ENCODE data around the gene FHL2. TPM values are rescaled to one million over a fixed set of nuclear protein-coding genes. Genes with fewer than 3 reads are reported as not detected.
A peak's percentile ranks its signal among the peaks of the same experiment; 100 is the strongest.

The FHL2 gene
- total and polyA plus RNA-seq, 2 donors = 48.4 to 95.1 TPM

DNA sequence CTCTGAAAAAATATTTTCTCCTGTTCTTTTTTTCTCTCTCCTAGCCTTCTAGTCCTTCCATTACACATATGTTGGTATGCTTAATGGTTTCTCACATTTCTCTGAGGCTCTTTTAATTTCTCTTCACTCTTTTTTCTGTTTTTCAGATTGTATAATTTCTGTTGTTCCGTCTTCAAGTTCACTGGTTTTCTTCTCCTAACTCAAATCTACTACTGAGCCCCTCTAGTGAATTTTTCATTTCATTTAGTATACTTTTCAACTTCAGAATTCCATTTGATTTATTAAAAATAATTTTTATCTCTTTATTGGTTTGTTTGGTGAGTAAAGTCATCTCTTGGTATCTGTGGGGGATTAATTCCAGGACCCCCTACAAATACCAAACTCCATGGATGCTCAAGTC is 41.7 kb downstream of the FHL2 start:
- no peaks in the 10 kb centered on the region for H3K4me1 ChIP-seq (ENCODE audit: insufficient read depth)
- H3K27ac ChIP-seq (ENCODE audit: low read depth) = no peak overlapping the region
- no peak for DNase-seq (ENCODE audit: extremely low spot score)
- peaks cover 2% of the 10 kb centered on the region for H3K36me3 ChIP-seq (ENCODE audit: insufficient read depth)
- 99% methylated on average over 1 of the region's 1 CpG for WGBS
- H3K4me3 ChIP-seq (ENCODE audit: low read depth, low read length) = no peak overlapping the region

DNA sequence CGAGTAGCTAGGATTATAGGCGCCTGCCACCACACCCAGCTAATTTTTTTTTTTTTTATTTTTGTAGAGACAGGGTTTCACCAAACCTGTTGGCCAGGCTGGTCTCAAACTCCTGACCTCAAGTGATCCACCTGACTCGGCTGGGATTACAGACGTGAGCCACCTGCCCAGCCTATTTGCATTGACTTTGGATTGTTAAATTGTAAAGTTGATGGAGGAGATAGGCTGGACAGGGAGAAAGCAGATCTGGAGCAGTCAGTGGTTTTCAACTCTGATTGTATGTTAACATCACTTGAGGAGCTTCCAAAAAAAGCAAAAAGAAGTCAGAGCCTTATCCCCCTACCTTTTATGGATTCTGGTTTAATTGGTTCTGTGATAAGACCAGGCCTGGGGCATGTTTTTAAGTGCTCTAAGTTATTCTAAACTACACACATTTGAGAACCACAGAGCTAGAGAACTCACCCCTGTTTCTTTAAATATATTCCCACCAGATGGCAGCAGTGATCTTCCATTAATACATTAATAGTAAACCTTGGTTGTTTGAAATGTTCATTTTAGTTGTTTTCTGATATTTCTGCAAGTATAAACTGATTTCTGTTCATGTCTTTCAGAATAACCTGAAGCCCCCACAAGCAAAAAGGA is 54.0 kb downstream of the FHL2 start:
- Histone ChIP-seq H3K4me3 (ENCODE audit: low read depth, low read length) (no peak overlapping the region), H3K27ac (ENCODE audit: low read depth) (no peak overlapping the region), H3K4me1 (ENCODE audit: insufficient read depth) (no peaks in the 10 kb centered on the region), H3K36me3 (ENCODE audit: insufficient read depth) (peaks cover 6% of the 10 kb centered on the region)
- WGBS = 68% methylated on average over 4 of the region's 4 CpGs
- no peak for DNase-seq (ENCODE audit: extremely low spot score)

DNA sequence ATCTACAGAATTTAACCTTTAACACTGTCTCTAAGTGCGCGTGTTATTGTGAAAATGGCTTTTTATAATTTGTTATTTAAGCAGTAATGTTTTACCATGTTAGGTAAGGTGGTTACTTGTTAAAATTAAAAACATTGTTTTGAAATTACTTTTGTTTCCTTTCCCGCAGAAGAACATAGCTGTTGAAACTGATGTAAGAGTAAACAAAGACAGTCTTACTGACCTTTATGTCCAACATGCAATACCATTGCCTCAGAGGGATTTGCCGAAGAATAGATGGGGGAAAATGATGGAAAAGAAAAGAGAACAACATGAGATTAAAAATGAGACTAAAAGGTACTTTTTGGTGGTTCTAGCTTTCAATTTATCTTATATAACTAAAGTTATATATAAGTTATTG is 59.4 kb downstream of the FHL2 start:
- Histone ChIP-seq H3K36me3 (ENCODE audit: insufficient read depth) (peaks cover 2% of the 10 kb centered on the region), H3K4me3 (ENCODE audit: low read depth, low read length) (no peak overlapping the region), H3K4me1 (ENCODE audit: insufficient read depth) (peaks cover 2% of the 10 kb centered on the region), H3K27ac (ENCODE audit: low read depth) (no peak overlapping the region)
- WGBS = 84% methylated on average over 4 of the region's 4 CpGs
- DNase-seq (ENCODE audit: extremely low spot score) = no peak

- DNase-seq (ENCODE audit: extremely low spot score) = no peak
- peak overlapping the region; percentile 89 for H3K27ac ChIP-seq (ENCODE audit: low read depth)
- H3K4me1 ChIP-seq (ENCODE audit: insufficient read depth) = peaks cover 2% of the 10 kb centered on the region
- H3K4me3 ChIP-seq (ENCODE audit: low read depth, low read length) = peak overlapping the region; percentile 92
- peaks cover 2% of the 10 kb centered on the region for H3K36me3 ChIP-seq (ENCODE audit: insufficient read depth)
- WGBS = 6% methylated on average over 5 of the region's 5 CpGs
Measured at GRCh38 chr2:105338020-105338385, 60.8 kb downstream of the FHL2 start.

DNA sequence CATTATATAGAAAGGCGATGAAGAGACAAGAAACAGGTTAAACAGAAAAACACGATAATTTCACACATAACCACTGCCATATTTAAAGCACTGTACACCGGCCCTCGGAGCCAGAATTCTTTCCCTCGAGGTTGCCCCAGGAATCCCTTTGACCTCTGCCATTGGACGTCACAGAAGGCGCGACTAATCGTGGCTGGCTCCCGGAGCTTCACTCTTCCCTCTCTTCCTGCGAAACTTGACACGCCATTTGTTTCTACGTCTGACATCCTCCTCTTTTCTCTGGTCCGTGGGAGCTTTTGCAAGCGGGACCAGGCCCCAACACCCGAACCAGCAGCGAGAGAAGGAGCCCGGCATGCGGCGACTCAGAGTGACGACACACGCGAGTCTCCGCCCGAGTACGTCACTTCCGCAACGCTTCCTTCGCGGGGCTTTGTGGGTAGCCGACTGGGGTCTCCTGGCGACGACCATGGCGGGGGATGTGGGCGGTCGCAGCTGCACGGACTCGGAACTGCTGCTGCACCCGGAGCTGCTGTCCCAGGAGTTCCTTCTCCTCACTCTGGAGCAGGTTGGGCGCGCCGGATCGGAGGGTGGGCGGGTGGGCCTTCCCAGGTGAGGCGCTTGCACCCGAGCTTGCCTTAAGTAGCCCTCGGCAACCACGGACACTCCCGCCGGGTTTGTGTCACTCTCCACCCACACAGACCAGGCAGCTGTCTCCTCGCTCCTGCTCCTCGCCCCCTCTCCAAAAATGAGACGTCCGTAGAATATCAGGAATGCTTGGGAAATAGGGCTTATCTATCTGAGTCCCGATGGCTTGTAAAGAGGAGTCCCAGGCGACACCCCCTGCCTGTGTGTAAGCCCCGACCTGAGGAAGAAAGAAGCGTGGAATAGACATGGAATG is 61.5 kb downstream of the FHL2 start, which contains the start of gene C2orf49:
Gene C2orf49 (plus strand): TSS at position 419 of the 898 bp plus-strand sequence. CDS start 48 bp downstream, at position 467.
- peak within 1 kb of the TSS; percentile 92 for H3K4me3 ChIP-seq (ENCODE audit: low read depth, low read length)
- H3K4me1 ChIP-seq (ENCODE audit: insufficient read depth) = peaks cover 2% of the 10 kb centered on the region
- no peaks in the 10 kb centered on the region for H3K36me3 ChIP-seq (ENCODE audit: insufficient read depth)
- peak; percentile 90 for DNase-seq (ENCODE audit: extremely low spot score)
- WGBS = under 1% methylated on average over 58 of the region's 58 CpGs
- H3K27ac ChIP-seq (ENCODE audit: low read depth) = peak within 1 kb of the TSS; percentile 89

DNA sequence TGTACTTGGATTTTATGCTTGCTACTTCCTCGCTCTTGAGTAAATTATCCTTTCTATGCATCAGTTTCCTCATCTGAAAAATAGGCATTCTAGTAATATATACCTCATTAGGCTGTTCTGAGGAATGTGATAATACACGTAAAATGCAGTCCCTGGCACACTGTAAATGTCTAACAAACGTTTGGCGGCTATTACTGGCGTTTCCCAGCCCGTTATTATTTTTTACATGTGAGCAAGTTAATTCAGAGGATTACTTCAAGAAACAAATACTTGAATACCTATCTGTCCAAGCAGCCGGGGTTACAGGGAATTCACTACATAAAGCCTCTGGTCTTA is 62.1 kb downstream of the FHL2 start:
- 3% methylated on average over 7 of the region's 7 CpGs for WGBS
- no peaks in the 10 kb centered on the region for H3K36me3 ChIP-seq (ENCODE audit: insufficient read depth)

GRCh38 chr2:105335469-105335868 is 63.4 kb downstream of the FHL2 start:
- H3K27ac ChIP-seq (ENCODE audit: low read depth) = no peak overlapping the region
- 91% methylated on average over 2 of the region's 2 CpGs for WGBS
- H3K4me3 ChIP-seq (ENCODE audit: low read depth, low read length) = no peak overlapping the region
- H3K36me3 ChIP-seq (ENCODE audit: insufficient read depth) = no peaks in the 10 kb centered on the region
- DNase-seq (ENCODE audit: extremely low spot score) = no peak
- H3K4me1 ChIP-seq (ENCODE audit: insufficient read depth) = peaks cover 2% of the 10 kb centered on the region

More for the DNA sequence above, 62.1 kb downstream of the FHL2 start:
- Histone ChIP-seq H3K4me3 (ENCODE audit: low read depth, low read length) (peak overlapping the region; percentile 92), H3K27ac (ENCODE audit: low read depth) (peak overlapping the region; percentile 89), H3K4me1 (ENCODE audit: insufficient read depth) (peaks cover 2% of the 10 kb centered on the region)
- DNase-seq (ENCODE audit: extremely low spot score) = no peak

DNA sequence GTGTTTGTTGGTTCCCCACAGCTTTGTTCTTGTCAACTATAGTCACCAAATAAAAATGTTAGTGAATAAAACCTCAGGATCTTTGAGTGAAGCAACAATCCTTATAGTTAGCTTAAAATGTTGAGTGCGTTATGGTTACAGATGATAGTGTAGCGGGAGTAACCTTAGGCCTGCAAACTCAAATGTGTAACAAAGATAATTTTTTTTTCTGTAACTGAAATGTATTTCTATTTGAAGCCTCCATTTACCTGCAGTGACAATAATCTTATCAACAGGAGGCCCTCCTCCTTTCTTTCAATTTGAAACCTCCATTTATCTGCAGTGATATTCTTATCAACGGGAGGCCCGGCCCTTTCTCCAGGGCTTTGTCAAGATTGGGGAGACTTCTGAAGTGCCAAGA is 64.6 kb downstream of the FHL2 start:
- Histone ChIP-seq H3K36me3 (ENCODE audit: insufficient read depth) (no peaks in the 10 kb centered on the region), H3K27ac (ENCODE audit: low read depth) (no peak overlapping the region), H3K4me1 (ENCODE audit: insufficient read depth) (peaks cover 4% of the 10 kb centered on the region), H3K4me3 (ENCODE audit: low read depth, low read length) (no peak overlapping the region)
- WGBS = 92% methylated on average over 4 of the region's 4 CpGs
- no peak for DNase-seq (ENCODE audit: extremely low spot score)

DNA sequence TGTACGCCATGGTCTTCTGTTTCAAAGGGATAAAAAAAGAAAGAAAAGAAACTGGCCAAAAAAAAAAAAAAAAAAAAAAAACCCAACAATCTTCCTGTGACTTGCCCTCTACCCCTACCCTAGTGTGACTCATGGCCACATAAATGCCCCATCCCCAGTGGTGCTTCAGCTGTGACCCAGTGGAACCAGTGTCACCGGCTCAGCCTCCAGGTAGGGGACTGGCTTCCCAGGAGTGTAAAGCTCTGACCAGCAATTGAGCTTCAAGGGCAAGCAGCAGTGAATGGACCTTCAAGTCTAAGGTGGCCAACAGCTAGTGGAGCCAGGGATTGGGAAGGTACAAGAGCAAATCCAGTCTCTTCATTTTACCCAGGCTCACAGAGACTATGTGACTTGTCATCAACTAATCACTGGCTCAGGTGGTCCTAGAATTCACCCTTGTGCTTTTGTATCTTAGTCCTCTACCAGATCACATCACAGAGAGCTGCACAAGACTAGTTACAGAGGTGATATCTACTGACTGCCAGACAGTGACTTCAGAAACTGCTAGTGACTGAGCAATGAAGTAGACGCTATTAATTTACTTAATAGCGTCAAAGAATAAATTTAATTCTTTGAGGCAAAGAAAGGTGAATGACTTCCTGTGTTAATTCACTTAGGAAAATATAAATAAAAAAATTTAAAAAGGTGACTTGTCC is 68.0 kb downstream of the FHL2 start:
- 95% methylated on average over 4 of the region's 4 CpGs for WGBS
- no peaks in the 10 kb centered on the region for H3K36me3 ChIP-seq (ENCODE audit: insufficient read depth)
- H3K4me3 ChIP-seq (ENCODE audit: low read depth, low read length) = no peak overlapping the region
- no peak overlapping the region for H3K27ac ChIP-seq (ENCODE audit: low read depth)
- H3K4me1 ChIP-seq (ENCODE audit: insufficient read depth) = peaks cover 4% of the 10 kb centered on the region
- DNase-seq (ENCODE audit: extremely low spot score) = no peak

DNA sequence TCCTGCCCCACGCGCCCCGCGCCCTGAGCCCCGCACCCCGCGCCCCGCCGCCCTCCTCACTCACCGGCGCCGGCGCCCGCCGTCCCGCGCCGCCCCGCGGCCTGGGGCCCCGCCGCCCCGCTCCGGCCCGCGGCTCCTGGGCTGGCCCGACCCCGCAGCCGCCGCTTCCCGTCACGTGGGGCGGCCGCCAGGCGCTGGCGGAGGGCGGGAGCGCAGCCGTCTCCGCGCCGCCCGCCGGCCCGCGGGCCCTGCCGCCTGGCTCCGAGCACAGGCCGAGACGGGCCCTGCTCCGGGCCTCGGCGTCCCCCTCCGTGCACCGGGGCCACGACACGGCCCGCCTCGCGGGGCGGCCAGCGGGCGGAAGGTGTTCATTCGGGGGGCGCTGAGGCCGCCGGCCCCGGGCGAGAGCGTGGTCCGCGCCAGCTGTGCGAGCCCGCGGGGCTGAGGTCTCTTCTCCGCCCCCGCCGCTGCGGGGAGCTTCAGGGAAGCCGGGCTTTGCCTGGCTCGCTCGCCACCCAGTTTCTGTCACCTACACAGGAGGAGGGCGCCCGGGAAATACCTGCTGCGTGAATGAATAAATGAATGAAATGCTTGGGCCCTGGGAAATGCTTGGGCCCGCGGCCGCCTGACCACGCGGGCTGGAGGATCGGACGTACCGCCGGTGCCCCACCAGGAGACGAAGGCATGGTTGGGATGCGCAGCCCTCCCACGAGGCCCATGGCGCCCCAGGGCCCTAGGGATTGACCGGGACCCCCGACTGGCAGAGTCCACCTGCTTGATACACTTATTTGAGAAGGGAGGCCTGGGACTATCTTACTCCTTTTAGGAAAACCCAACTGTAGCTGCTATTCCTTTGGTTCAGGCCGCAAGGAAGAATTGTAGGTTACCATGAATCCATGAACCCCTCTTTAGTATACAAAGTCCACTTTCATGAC is 69.0 kb downstream of the FHL2 start, which contains the start of gene TGFBRAP1:
Gene TGFBRAP1 (minus strand): TSS at position 175 of the 935 bp plus-strand sequence. CDS start 21,434 bp downstream, outside the sequence.
- Histone ChIP-seq H3K4me3 (ENCODE audit: low read depth, low read length) (peak within 1 kb of the TSS; percentile 94), H3K36me3 (ENCODE audit: insufficient read depth) (no peaks in the 10 kb centered on the region), H3K4me1 (ENCODE audit: insufficient read depth) (peaks cover 4% of the 10 kb centered on the region), H3K27ac (ENCODE audit: low read depth) (peak within 1 kb of the TSS; percentile 87)
- DNase-seq (ENCODE audit: extremely low spot score) = no peak
- 2% methylated on average over 101 of the region's 101 CpGs for WGBS

DNA sequence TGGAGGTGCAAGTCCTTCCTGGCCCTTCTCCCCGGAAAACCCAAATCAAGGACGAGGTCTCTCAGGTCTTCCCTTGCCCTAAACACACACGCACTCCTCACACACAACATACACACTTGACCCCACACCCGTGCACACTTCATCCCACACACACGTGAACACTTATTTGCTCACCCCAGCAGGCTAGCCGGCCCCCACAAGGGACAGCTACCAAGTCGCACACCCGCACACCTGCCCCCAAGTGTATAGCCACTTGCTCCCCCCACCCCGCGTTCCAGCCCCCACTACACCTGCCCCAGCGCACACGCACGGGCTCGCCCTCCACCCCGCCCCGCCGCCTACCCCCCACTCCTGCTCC is 69.7 kb downstream of the FHL2 start:
- Histone ChIP-seq H3K4me3 (ENCODE audit: low read depth, low read length) (peak overlapping the region; percentile 94), H3K4me1 (ENCODE audit: insufficient read depth) (peaks cover 4% of the 10 kb centered on the region), H3K36me3 (ENCODE audit: insufficient read depth) (no peaks in the 10 kb centered on the region), H3K27ac (ENCODE audit: low read depth) (peak overlapping the region; percentile 53)
- under 1% methylated on average over 17 of the region's 17 CpGs for WGBS
- no peak for DNase-seq (ENCODE audit: extremely low spot score)

DNA sequence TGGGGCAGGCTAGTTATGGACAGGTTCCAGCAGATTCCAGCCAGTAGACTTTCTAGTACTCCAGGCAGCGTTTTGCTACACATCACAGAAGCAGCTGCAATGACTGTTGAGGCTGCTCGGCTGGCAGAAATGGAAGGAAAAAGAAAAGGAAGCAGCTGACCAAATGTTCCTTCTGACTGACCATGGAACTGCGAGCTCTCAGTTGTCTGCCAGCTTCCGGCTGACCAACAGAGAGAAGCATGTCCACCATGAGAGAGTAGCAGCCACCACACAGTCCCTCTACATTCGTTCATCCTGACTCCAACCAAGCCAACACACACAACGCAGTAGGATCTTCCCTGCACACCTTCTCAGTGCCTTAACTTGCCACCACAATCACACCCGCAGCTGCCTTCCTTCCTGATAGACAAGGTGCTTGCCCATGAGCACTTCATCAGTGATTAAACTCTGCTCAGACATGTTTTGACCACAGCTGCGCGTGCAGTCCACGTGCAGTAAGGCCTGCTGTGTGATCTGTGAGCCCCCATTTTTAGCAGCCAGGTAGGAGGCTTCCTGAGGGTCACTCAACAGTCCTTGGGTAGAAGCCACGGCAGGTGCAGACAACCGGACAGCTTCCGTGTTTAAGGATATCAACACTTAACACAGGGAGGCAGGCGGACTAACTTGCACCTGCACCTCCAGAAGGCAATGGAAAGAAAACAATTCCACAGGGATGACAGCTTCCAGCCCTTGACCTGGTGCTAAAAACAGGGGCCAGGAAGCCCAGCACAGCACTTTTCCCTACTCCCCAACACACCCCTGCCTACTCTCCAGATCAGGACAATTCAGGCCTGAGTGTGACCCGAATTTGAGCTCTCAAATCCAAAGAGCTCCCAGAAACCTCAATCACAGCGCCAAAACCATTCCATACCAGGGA is 70.3 kb downstream of the FHL2 start:
- no peaks in the 10 kb centered on the region for H3K36me3 ChIP-seq (ENCODE audit: insufficient read depth)
- no peak for DNase-seq (ENCODE audit: extremely low spot score)
- 41% methylated on average over 16 of the region's 16 CpGs for WGBS
- peak overlapping the region; percentile 53 for H3K27ac ChIP-seq (ENCODE audit: low read depth)
- H3K4me1 ChIP-seq (ENCODE audit: insufficient read depth) = peaks cover 4% of the 10 kb centered on the region
- H3K4me3 ChIP-seq (ENCODE audit: low read depth, low read length) = peak overlapping the region; percentile 94

Measured in urinary bladder (tissue), 4 donors.